IPS DF 19.7 (cell line): ENCODE measurements around the gene PSMC3.

ENCODE experiments used
- DNase-seq: peaks from one replicate; pipeline ENCODE4 v3.0.0-alpha.2; 2013; ENCODE audit warnings: low read depth, low spot score

PSMC3 gene

GRCh38 chr11:47443028-47443700 lies 16.9 kb upstream of the PSMC3 start:
- no peak for DNase-seq

- no peak for DNase-seq
Observed at GRCh38 chr11:47442514-47442913, 16.3 kb upstream of the PSMC3 start.

GRCh38 chr11:47441421-47441820 lies 15.2 kb upstream of the PSMC3 start:
- DNase-seq: no peak

- no peak for DNase-seq
Observed at GRCh38 chr11:47440054-47440476, 13.8 kb upstream of the PSMC3 start.

- no peak for DNase-seq
Observed at GRCh38 chr11:47438721-47439120, 12.5 kb upstream of the PSMC3 start.

GRCh38 chr11:47437746-47438418 lies 11.6 kb upstream of the PSMC3 start:
- DNase-seq: no peak

- no peak for DNase-seq
Observed at GRCh38 chr11:47437218-47437745, 11.0 kb upstream of the PSMC3 start.

GRCh38 chr11:47436726-47437125 lies 10.5 kb upstream of the PSMC3 start:
- no peak for DNase-seq

GRCh38 chr11:47435687-47436086 lies 9.4 kb upstream of the PSMC3 start:
- no peak for DNase-seq

- DNase-seq: no peak
Observed at GRCh38 chr11:47434011-47434786, 8.0 kb upstream of the PSMC3 start.

GRCh38 chr11:47433157-47433556 lies 6.9 kb upstream of the PSMC3 start:
- no peak for DNase-seq

- no peak for DNase-seq
Observed at GRCh38 chr11:47431356-47432083, 5.3 kb upstream of the PSMC3 start.

GRCh38 chr11:47430524-47430923 lies 4.3 kb upstream of the PSMC3 start:
- no peak for DNase-seq

- no peak for DNase-seq
Observed at GRCh38 chr11:47425611-47426010, 628 bp downstream of the PSMC3 start.

- DNase-seq: no peak
Observed at GRCh38 chr11:47418454-47419259, 7.6 kb downstream of the PSMC3 start.

GRCh38 chr11:47417712-47418111 lies 8.5 kb downstream of the PSMC3 start:
- no peak for DNase-seq

GRCh38 chr11:47415949-47416472 lies 10.2 kb downstream of the PSMC3 start:
- DNase-seq: no peak

GRCh38 chr11:47415091-47415854 lies 11.0 kb downstream of the PSMC3 start:
- no peak for DNase-seq

GRCh38 chr11:47414685-47415070 lies 11.6 kb downstream of the PSMC3 start:
- DNase-seq: no peak
